HG02588 (cell line): ENCODE data around the gene ESCO1.
"Not testable (repeated sequence)": the region's sequence is repeated elsewhere in the genome, so short reads cannot be mapped to it uniquely, and the experiment has no call there.

Source experiments
- ATAC-seq: cut with Tn5 transposase; IDR thresholded peaks from one replicate; pipeline ENCODE4 v1.9.1; 2021; ENCODE audit warnings: mild to moderate bottlenecking, moderate library complexity; ENCODE audit not compliant: unreplicated experiment

The ESCO1 gene

DNA sequence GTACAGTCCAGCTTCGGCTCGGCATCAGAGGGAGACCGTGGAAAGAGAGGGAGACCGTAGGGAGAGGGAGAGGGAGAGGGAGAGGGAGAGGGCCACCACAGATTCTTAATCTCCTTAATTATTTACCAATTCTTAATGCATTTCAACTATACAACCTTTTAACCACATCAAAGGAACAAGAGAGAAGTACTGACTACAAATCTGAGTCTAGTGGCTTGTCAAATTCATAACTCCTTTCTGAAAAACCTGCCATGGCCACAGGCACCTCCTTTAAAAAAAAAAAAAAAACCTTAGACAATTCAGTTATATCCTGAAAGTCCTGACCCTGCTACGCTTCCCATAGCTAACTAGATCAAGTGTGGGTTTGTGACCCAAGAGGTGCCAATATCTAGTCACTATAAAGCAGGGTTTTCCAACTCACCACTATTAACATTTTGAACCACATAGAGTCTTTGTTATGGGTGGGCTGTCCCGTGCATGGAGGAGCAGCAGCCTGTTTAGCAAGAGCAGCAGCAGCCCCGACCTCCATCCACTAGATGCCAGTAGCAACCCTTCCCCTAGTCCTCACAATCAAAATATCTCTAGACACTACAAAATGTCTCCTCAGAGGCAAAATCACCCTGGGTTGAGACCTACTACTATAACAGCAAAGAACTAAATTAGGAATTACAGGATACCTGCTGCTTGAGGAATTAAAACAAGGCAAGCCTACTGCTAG is 6.8 kb downstream of the ESCO1 start:
- no peak for ATAC-seq

- not testable (repeated sequence) for ATAC-seq
Measured at GRCh38 chr18:21592361-21592760, 8.1 kb downstream of the ESCO1 start.

GRCh38 chr18:21584391-21584790 is 16.1 kb downstream of the ESCO1 start:
- ATAC-seq = no peak

- no peak for ATAC-seq
Measured at GRCh38 chr18:21575656-21576055, 24.8 kb downstream of the ESCO1 start.

DNA sequence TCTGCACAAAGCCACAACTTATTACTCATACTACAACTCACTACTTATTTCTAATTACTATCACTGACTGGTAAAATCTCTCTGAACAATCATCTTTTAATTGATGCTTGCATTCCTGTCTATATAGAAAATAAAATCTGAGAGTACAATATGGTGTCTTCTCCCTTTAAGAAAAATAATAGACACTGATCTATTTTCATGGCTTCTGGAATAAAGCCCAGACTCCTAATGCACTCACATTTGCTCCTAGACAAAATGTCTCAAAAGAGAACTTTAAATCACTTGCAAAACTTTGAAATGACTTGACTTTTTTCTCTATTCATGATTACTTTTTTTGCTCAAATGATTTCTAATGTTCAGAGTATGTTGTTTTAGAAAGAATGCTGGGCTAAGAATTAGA is 28.7 kb downstream of the ESCO1 start:
- no peak for ATAC-seq

- no peak for ATAC-seq
Measured at GRCh38 chr18:21559195-21559594, 41.3 kb downstream of the ESCO1 start.

GRCh38 chr18:21557607-21558253 is 42.8 kb downstream of the ESCO1 start:
- no peak for ATAC-seq

- ATAC-seq = no peak
Measured at GRCh38 chr18:21550510-21550970, 50.0 kb downstream of the ESCO1 start.

DNA sequence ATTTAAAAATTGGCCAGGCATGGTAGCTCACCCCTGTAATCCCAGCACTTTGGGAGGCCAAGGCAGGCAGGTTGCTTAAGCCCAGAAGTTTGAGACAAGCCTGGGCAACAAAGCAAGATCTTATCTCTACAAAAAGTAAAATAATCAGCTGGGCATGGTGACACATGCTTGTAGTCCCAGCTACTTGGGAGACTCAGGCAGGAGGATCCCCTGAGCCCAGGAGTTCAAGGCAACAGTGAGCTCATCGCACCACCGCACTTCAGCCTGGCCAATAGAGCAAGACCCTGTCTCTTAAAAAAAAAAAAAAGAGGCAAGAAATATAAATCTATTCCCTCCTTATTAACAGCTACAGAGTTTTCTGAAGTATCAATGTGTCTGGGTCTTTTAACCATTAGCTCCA is 51.9 kb downstream of the ESCO1 start:
- no peak for ATAC-seq

DNA sequence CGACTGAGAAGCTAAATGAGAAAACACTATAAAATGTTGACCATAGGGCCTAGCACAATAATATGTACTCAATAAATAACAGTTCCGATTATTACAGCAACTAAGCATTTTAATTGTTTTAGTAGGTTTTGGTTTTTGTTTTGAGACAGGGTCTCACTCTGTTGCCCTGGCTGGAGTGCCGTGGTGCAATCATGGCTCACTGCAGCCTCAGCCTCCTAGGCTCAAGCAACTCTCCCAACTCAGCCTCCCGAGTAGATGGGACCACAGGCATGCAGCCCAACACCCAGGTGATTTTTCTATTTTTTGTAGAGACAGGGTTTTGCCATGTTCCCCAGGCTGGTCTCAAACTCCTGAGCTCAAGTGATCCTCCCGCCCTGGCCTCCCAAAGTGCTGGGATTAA is 54.1 kb downstream of the ESCO1 start:
- ATAC-seq = no peak

DNA sequence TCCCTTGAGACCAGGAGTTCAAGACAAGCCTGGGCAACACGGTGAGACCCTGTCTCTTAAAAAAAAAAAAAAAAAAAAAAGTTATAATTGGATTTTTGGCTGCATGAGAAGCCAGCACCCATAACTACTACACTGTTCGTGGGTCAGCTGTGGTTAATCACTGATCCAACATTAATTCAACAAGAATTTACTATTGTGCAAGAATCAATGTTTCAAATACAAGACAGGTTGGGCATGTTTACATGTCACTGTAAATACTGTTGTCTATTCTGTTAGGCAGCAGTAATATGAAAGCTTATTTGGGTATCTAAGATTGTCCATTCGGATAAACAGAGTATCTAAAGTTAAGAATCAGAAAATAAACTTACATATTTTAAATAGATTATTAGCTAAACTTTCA is 62.3 kb downstream of the ESCO1 start:
- ATAC-seq = no peak

DNA sequence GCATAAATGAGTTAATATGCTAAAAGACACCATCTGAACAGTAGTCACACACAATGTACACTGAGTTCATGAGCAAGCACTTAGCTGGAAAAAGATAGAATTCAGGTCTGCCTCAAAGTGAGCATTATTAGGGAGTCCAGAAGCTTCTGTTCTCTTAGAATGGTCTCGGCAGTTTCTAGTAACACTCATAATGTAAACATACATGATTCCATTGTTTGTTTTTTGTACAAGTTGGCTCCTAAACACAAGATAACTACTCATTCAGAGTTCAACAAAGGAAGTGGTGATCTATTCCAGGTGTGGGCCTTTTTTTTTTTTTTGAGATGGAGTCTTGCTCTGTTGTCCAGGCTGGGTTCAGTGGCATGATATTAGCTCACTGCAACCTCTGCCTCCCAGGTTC is 66.2 kb downstream of the ESCO1 start:
- no peak for ATAC-seq

- ATAC-seq = no peak
Measured at GRCh38 chr18:21526463-21526862, 74.0 kb downstream of the ESCO1 start.

- ATAC-seq = no peak
Measured at GRCh38 chr18:21525916-21526315, 74.6 kb downstream of the ESCO1 start.

GRCh38 chr18:21522530-21522929 is 78.0 kb downstream of the ESCO1 start:
- ATAC-seq = no peak

DNA sequence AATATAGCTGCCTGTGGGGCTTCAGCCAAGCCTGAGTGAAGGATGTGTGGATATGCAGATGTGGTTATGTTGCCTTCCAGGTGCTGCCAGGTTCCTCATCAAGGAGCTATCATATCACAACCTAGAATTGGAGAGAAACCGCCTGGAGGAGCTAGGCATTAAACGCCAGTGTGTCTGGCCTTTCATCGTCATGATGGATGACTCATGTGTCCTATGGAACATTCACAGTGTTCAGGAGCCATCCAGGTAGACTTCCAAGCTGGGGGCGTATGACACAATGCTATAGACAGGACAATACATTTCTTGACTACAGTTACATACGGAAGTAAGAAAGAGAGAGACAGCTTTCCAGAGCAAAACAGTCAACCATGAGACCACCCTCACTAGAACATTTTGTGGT is 86.8 kb downstream of the ESCO1 start:
- ATAC-seq = no peak

- ATAC-seq = no peak
Measured at GRCh38 chr18:21513292-21513691, 87.2 kb downstream of the ESCO1 start.

GRCh38 chr18:21509062-21509461 is 91.4 kb downstream of the ESCO1 start:
- ATAC-seq = no peak

- no peak for ATAC-seq
Measured at GRCh38 chr18:21507913-21508701, 92.4 kb downstream of the ESCO1 start.

DNA sequence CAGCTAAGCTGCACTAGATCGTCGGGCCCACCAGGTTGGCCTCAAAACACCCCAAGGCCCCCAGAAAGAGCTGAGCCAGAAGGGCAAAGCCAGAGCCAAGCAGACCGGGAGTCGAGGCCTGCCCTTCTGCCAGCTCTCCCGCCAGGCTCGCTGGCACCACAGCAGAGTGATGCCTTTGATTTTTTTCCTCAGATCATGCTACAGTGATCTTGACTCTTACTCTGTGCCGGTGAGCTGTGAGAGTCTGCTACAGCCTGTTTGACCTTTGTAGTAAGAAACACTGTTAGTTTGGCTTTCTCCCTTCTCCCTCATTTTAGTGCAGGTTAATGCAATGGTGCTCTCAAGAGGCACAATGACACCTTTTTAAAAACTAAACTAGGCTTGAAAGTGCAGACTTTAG is 97.8 kb downstream of the ESCO1 start:
- no peak for ATAC-seq

GRCh38 chr18:21499997-21500396 is 100.5 kb downstream of the ESCO1 start:
- no peak for ATAC-seq
